Epithelial cell of prostate (primary cell): Measurements from ENCODE around the gene GSTO1.
"Not testable (repeated sequence)": the region's sequence is repeated elsewhere in the genome, so short reads cannot be mapped to it uniquely, and the experiment has no call there.

Experiments
- DNase-seq: peaks from one replicate; pipeline ENCODE4 v3.0.0-alpha.2; 2011; ENCODE audit warnings: low read depth, low spot score
- H3K27ac ChIP-seq: fragments of 450-650 bp; 2 replicates; pipeline ENCODE4 v1.5.1; 2017; ENCODE audit warnings: mild to moderate bottlenecking

GSTO1 gene

GRCh38 chr10:104254493-104255310 is at the start of gene GSTO1:
Gene GSTO1 (plus strand): TSS chr10:104254892. CDS start chr10:104254929, 37 bp downstream.
- DNase-seq = no peak
- peak within 1 kb of the TSS; percentile 96 for H3K27ac ChIP-seq

GRCh38 chr10:104208730-104209129 is 46.0 kb upstream of the GSTO1 start:
- no peak overlapping the region for H3K27ac ChIP-seq
- DNase-seq = no peak

- DNase-seq = no peak
These were observed 45.0 kb upstream of the GSTO1 start for GRCh38 chr10:104209575-104210198.

GRCh38 chr10:104216631-104217030 is 38.1 kb upstream of the GSTO1 start:
- no peak overlapping the region for H3K27ac ChIP-seq
- DNase-seq = no peak

More at GRCh38 chr10:104209575-104210198, 45.0 kb upstream of the GSTO1 start:
- no peak overlapping the region for H3K27ac ChIP-seq

- H3K27ac ChIP-seq = no peak overlapping the region
- no peak for DNase-seq
These were observed 35.9 kb upstream of the GSTO1 start for GRCh38 chr10:104218751-104219150.

GRCh38 chr10:104220522-104220921 is 34.2 kb upstream of the GSTO1 start:
- DNase-seq = no peak
- no peak overlapping the region for H3K27ac ChIP-seq

- H3K27ac ChIP-seq = no peak overlapping the region
These were observed 31.4 kb upstream of the GSTO1 start for GRCh38 chr10:104223304-104223703.

GRCh38 chr10:104230490-104230889 is 24.2 kb upstream of the GSTO1 start:
- no peak for DNase-seq
- no peak overlapping the region for H3K27ac ChIP-seq

More at GRCh38 chr10:104223304-104223703, 31.4 kb upstream of the GSTO1 start:
- no peak for DNase-seq

- peak; percentile 82 for DNase-seq
- no peak within 1 kb of the TSS for H3K27ac ChIP-seq
These were observed 22.7 kb upstream of the GSTO1 start, which contains the start of gene CFAP43 for GRCh38 chr10:104231784-104232612. Gene CFAP43 (minus strand): TSS chr10:104232364. CDS start chr10:104232246, 118 bp downstream.

- H3K27ac ChIP-seq = no peak overlapping the region
- DNase-seq = no peak
These were observed 22.0 kb upstream of the GSTO1 start for GRCh38 chr10:104232613-104233102.

GRCh38 chr10:104233817-104234216 is 20.9 kb upstream of the GSTO1 start:
- DNase-seq = no peak
- no peak overlapping the region for H3K27ac ChIP-seq

GRCh38 chr10:104234934-104235333 is 19.8 kb upstream of the GSTO1 start:
- DNase-seq = no peak
- H3K27ac ChIP-seq = no peak overlapping the region

GRCh38 chr10:104235801-104236200 is 18.9 kb upstream of the GSTO1 start:
- no peak overlapping the region for H3K27ac ChIP-seq
- no peak for DNase-seq

- no peak overlapping the region for H3K27ac ChIP-seq
- DNase-seq = no peak
These were observed 14.6 kb upstream of the GSTO1 start for GRCh38 chr10:104240078-104240477.

GRCh38 chr10:104242545-104242944 is 12.1 kb upstream of the GSTO1 start:
- no peak for DNase-seq
- no peak overlapping the region for H3K27ac ChIP-seq

- not testable (repeated sequence) for DNase-seq
These were observed 11.7 kb upstream of the GSTO1 start for GRCh38 chr10:104243009-104243408.

GRCh38 chr10:104243512-104243911 is 11.2 kb upstream of the GSTO1 start:
- no peak for DNase-seq

More at GRCh38 chr10:104243009-104243408, 11.7 kb upstream of the GSTO1 start:
- H3K27ac ChIP-seq = not testable (repeated sequence)

GRCh38 chr10:104245066-104245632 is 9.5 kb upstream of the GSTO1 start:
- H3K27ac ChIP-seq = no peak overlapping the region
- DNase-seq = no peak

More at GRCh38 chr10:104243512-104243911, 11.2 kb upstream of the GSTO1 start:
- H3K27ac ChIP-seq = no peak overlapping the region

- DNase-seq = peak; percentile 48
- H3K27ac ChIP-seq = peak overlapping the region; percentile 67
These were observed 7.7 kb upstream of the GSTO1 start for GRCh38 chr10:104246976-104247375.
